Activated CD8-positive, alpha-beta T cell treated with anti-CD3 and anti-CD28 coated beads for 36 hours (primary cell): ENCODE measurements around the gene TRIM24. TPM values are rescaled to one million over a fixed set of nuclear protein-coding genes. Genes with fewer than 3 reads are reported as not detected.
"Not testable (repeated sequence)": the region's sequence is repeated elsewhere in the genome, so short reads cannot be mapped to it uniquely, and the experiment has no call there.

Experiments
- ATAC-seq: fragments of 200-7000 bp; cut with Tn5 transposase; one replicate; pipeline ENCODE4 v1.10.0; 2021; ENCODE audit warnings: mild to moderate bottlenecking, moderate library complexity
- CTCF ChIA-PET: fragments of 350-600 bp; sonication (Branson Sonifier 250); formaldehyde crosslinking; loops from one replicate; lab custom pipeline; 2021; ENCODE audit warnings: antibody characterized with exemption; lab: Charles Lee
- POLR2A ChIA-PET: fragments of 350-600 bp; sonication (Branson Sonifier 250); formaldehyde crosslinking; loops from one replicate; lab custom pipeline; 2021; ENCODE audit warnings: antibody characterized with exemption; lab: Charles Lee
- DNase-seq: peaks from one replicate; pipeline ENCODE4 v3.0.0-alpha.2; 2020
- H3K27ac Mint-ChIP-seq: one replicate; pipeline ENCODE4 v1.8.0; 2021; ENCODE audit warnings: mild to moderate bottlenecking, mixed read lengths
- H3K27me3 Mint-ChIP-seq: one replicate; pipeline ENCODE4 v1.8.0; 2021; ENCODE audit warnings: mixed read lengths
- H3K36me3 Mint-ChIP-seq: one replicate; pipeline ENCODE4 v1.8.0; 2021; ENCODE audit warnings: low read depth, mixed read lengths
- H3K4me1 Mint-ChIP-seq: one replicate; pipeline ENCODE4 v1.8.0; 2021; ENCODE audit warnings: low read depth, mixed read lengths
- H3K4me3 Mint-ChIP-seq: one replicate; pipeline ENCODE4 v1.8.0; 2021; ENCODE audit warnings: mild to moderate bottlenecking, moderate library complexity, mixed read lengths
- H3K9me3 Mint-ChIP-seq: one replicate; pipeline ENCODE4 v1.8.0; 2021; ENCODE audit warnings: mixed read lengths
- CTCF ChIP-seq: fragments of 200-600 bp; IDR thresholded peaks from one replicate; pipeline ENCODE4 v1.8.0; 2022; ENCODE audit warnings: antibody characterized with exemption, mild to moderate bottlenecking
- intact Hi-C: fragments of 100-400 bp; cut with micrococcal nuclease; formaldehyde crosslinking; loops from one replicate; pipeline ENCODE4 v1.10.0; 2022
- total RNA-seq, 2 experiments: library from RNA; stranded (reverse); gene quantifications; one replicate each; pipeline ENCODE4 v1.2.3, GENCODE V29; 2021

The TRIM24 gene
- total RNA-seq, 2 experiments from 2014 or later = 13.9 to 16.7 TPM

- intact Hi-C loops = no loop called here
- no peak for TF ChIP-seq CTCF
- H3K36me3 Mint-ChIP-seq = peaks cover 9% of the 10 kb centered on the region
- no peak for DNase-seq
- no peaks in the 10 kb centered on the region for H3K27me3 Mint-ChIP-seq
- H3K4me3 Mint-ChIP-seq = no peak overlapping the region
- H3K27ac Mint-ChIP-seq = peak overlapping the region; percentile 62
- ATAC-seq = peak; percentile 88
- peaks cover 50% of the 10 kb centered on the region for H3K4me1 Mint-ChIP-seq
- ChIA-PET POLR2A (no interaction called here), CTCF (interaction anchor here (1.5 kb wide), 1 partner anchor 12 kb away, joined by 4 read pairs; no protein-coding TSS in a partner anchor)
- H3K9me3 Mint-ChIP-seq = no peaks in the 10 kb centered on the region
These were observed 18.4 kb downstream of the TRIM24 start for GRCh38 chr7:138478499-138478908.

GRCh38 chr7:138480527-138480926 is 20.5 kb downstream of the TRIM24 start:
- Mint-ChIP-seq H3K36me3 (peaks cover 14% of the 10 kb centered on the region), H3K4me1 (peaks cover 47% of the 10 kb centered on the region), H3K4me3 (no peak overlapping the region), H3K27ac (no peak overlapping the region), H3K9me3 (no peaks in the 10 kb centered on the region), H3K27me3 (no peaks in the 10 kb centered on the region)
- no peak for TF ChIP-seq CTCF
- no peak for DNase-seq
- ATAC-seq = no peak
- ChIA-PET CTCF (interaction anchor here (0.7 to 0.9 kb wide), 2 partner anchors 9 to 11 kb away, joined by 3 read pairs; no protein-coding TSS in a partner anchor), POLR2A (interaction anchor here (1.2 kb wide), 1 partner anchor 12 kb away, joined by 3 read pairs; no protein-coding TSS in a partner anchor)
- intact Hi-C loops = no loop called here

- Mint-ChIP-seq H3K27ac (no peak overlapping the region), H3K27me3 (no peaks in the 10 kb centered on the region), H3K4me1 (peaks cover 48% of the 10 kb centered on the region), H3K4me3 (no peak overlapping the region), H3K36me3 (peaks cover 22% of the 10 kb centered on the region), H3K9me3 (peaks cover 4% of the 10 kb centered on the region)
- DNase-seq (no peak), ATAC-seq (no peak)
- intact Hi-C loops = no loop called here
- no peak for TF ChIP-seq CTCF
- ChIA-PET POLR2A (interaction anchor here (1.2 kb wide), 1 partner anchor 14 kb away, joined by 3 read pairs; no protein-coding TSS in a partner anchor), CTCF (interaction anchor here (0.7 kb wide), 1 partner anchor 8 kb away, joined by 3 read pairs; no protein-coding TSS in a partner anchor)
These were observed 21.7 kb downstream of the TRIM24 start for GRCh38 chr7:138481447-138482380.

GRCh38 chr7:138483531-138483930 is 23.5 kb downstream of the TRIM24 start:
- peaks cover 9% of the 10 kb centered on the region for H3K9me3 Mint-ChIP-seq
- H3K4me3 Mint-ChIP-seq = no peak overlapping the region
- H3K27me3 Mint-ChIP-seq = no peaks in the 10 kb centered on the region
- DNase-seq (no peak), ATAC-seq (no peak)
- ChIA-PET POLR2A (interaction anchor here (0.6 to 1.1 kb wide), 4 partner anchors 12 to 331 kb away, joined by 3 read pairs; no protein-coding TSS in a partner anchor), CTCF (no interaction called here)
- H3K27ac Mint-ChIP-seq = no peak overlapping the region
- intact Hi-C loops = no loop called here
- no peak for TF ChIP-seq CTCF
- peaks cover 51% of the 10 kb centered on the region for H3K4me1 Mint-ChIP-seq
- H3K36me3 Mint-ChIP-seq = peaks cover 28% of the 10 kb centered on the region

- intact Hi-C loops, H3K27me3 Mint-ChIP-seq, POLR2A ChIA-PET, H3K27ac Mint-ChIP-seq, H3K4me3 Mint-ChIP-seq, DNase-seq, CTCF ChIA-PET, ATAC-seq: not testable (repeated sequence)
- Mint-ChIP-seq H3K36me3 (peaks cover 38% of the 10 kb centered on the region), H3K9me3 (peaks cover 13% of the 10 kb centered on the region), H3K4me1 (peaks cover 49% of the 10 kb centered on the region)
These were observed 25.4 kb downstream of the TRIM24 start for GRCh38 chr7:138485508-138485907.

- intact Hi-C loops, H3K27ac Mint-ChIP-seq, H3K27me3 Mint-ChIP-seq, POLR2A ChIA-PET, H3K4me3 Mint-ChIP-seq, DNase-seq, ATAC-seq: not testable (repeated sequence)
- Mint-ChIP-seq H3K36me3 (peaks cover 44% of the 10 kb centered on the region), H3K9me3 (peaks cover 16% of the 10 kb centered on the region), H3K4me1 (peaks cover 47% of the 10 kb centered on the region)
- CTCF ChIA-PET = interaction anchor here (0.6 to 1.7 kb wide), 2 partner anchors 8 to 11 kb away, joined by 3 to 4 read pairs; no protein-coding TSS in a partner anchor
These were observed 29.1 kb downstream of the TRIM24 start for GRCh38 chr7:138489139-138489538.
